GM21526 (cell line): ENCODE measurements around the gene NDUFB8.

Source experiments
- ATAC-seq: cut with Tn5 transposase; IDR thresholded peaks from one replicate; pipeline ENCODE4 v1.9.1; 2021; ENCODE audit warnings: moderate library complexity; ENCODE audit not compliant: unreplicated experiment, low FRiP score

The NDUFB8 gene

GRCh38 chr10:100479037-100479436, 50.6 kb downstream of the NDUFB8 start:
- no peak for ATAC-seq

DNA sequence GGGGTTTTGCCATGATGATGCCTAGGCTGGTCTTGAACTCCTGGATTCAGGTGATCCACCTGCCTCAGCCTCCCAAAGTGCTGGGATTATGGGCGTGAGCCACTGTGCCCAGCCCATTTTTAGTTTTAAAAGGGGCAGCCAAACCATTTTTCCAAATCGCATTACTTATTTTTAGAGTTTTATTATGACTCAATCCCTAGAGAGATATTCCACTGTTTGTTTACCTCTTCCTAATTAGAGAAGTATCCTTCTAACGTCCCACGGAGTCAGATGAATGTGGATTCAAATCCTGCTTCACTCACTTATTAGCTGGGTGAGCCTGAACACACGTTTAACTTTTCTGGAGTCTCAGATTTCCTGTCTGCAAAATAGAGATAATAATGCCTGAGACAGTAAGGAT, 51.7 kb downstream of the NDUFB8 start:
- no peak for ATAC-seq
